KOPT-K1 (cell line): ENCODE data around the gene GLI1.
"Not testable (repeated sequence)": the region's sequence is repeated elsewhere in the genome, so short reads cannot be mapped to it uniquely, and the experiment has no call there.

Experiments
- H3K27ac ChIP-seq: fragments of 200-600 bp; sonication (generic); 2 replicates; pipeline ENCODE4 v1.5.1; 2016; ENCODE audit warnings: antibody characterized with exemption, mild to moderate bottlenecking, low read depth, low read length; ENCODE audit not compliant: poor library complexity, severe bottlenecking
- H3K36me3 ChIP-seq: fragments of 200-600 bp; sonication (generic); 2 replicates; pipeline ENCODE4 v1.5.1; 2017; ENCODE audit warnings: antibody characterized with exemption, mild to moderate bottlenecking, low read length, moderate library complexity; ENCODE audit not compliant: insufficient read depth
- H3K9me3 ChIP-seq: fragments of 200-600 bp; sonication (generic); 2 replicates; pipeline ENCODE4 v1.5.1; 2017; ENCODE audit warnings: antibody characterized with exemption, low read length, mild to moderate bottlenecking; ENCODE audit not compliant: insufficient read depth, poor library complexity, severe bottlenecking

The GLI1 gene

DNA sequence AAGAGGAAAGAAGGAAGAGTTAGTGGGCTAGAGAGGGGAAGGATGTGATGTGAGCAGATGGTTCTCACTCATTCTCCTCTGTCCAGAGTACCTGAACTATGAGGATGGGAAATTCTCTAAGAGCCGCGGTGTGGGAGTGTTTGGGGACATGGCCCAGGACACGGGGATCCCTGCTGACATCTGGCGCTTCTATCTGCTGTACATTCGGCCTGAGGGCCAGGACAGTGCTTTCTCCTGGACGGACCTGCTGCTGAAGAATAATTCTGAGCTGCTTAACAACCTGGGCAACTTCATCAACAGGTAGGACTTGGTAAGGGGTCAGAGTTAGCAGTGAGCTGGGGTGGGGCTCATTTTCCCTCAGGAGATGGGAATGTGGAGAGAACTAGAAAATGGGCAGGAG is 53.1 kb downstream of the GLI1 start:
- Histone ChIP-seq H3K27ac (no peak overlapping the region), H3K36me3 (peaks cover 93% of the 10 kb centered on the region), H3K9me3 (no peaks in the 10 kb centered on the region)

DNA sequence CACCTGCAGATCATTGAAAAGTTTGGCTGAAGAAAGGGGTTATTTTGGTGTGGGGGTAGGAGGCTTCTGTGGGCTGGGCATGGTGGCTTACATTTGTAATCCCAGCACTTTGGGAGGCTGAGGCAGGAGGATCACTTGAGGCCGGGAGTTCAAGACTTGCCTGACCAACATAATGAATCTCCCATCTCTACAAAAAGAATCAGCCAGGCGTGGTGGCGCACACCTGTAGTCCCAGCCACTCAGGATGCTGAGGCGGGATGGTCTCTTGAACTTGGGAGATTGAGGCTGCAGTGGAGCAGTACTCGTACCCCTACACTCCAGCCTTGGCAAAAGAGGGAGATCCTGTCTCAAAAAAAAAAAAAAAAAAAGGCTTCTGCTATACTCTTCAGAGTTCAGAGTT is 53.7 kb downstream of the GLI1 start:
- Histone ChIP-seq H3K36me3 (peaks cover 99% of the 10 kb centered on the region), H3K27ac (no peak overlapping the region), H3K9me3 (no peaks in the 10 kb centered on the region)

GRCh38 chr12:57513677-57514076 is 54.1 kb downstream of the GLI1 start:
- peaks cover 99% of the 10 kb centered on the region for H3K36me3 ChIP-seq
- H3K27ac ChIP-seq, H3K9me3 ChIP-seq: not testable (repeated sequence)

GRCh38 chr12:57514246-57514645 is 54.7 kb downstream of the GLI1 start:
- not testable (repeated sequence) for H3K27ac ChIP-seq, H3K9me3 ChIP-seq
- H3K36me3 ChIP-seq: peaks cover 99% of the 10 kb centered on the region

- Histone ChIP-seq H3K36me3 (peaks cover 98% of the 10 kb centered on the region), H3K9me3 (no peaks in the 10 kb centered on the region), H3K27ac (no peak overlapping the region)
Measured at GRCh38 chr12:57514720-57515407, 55.3 kb downstream of the GLI1 start.

- Histone ChIP-seq H3K9me3 (no peaks in the 10 kb centered on the region), H3K27ac (no peak overlapping the region), H3K36me3 (peaks cover 91% of the 10 kb centered on the region)
Measured at GRCh38 chr12:57515408-57515933, 55.9 kb downstream of the GLI1 start.

- Histone ChIP-seq H3K36me3 (peaks cover 86% of the 10 kb centered on the region), H3K27ac (no peak overlapping the region)
Measured at GRCh38 chr12:57515934-57516541, 56.5 kb downstream of the GLI1 start.

GRCh38 chr12:57516617-57517153 is 57.1 kb downstream of the GLI1 start:
- H3K36me3 ChIP-seq: peaks cover 80% of the 10 kb centered on the region
- H3K27ac ChIP-seq: no peak overlapping the region
- H3K9me3 ChIP-seq: no peaks in the 10 kb centered on the region

More at GRCh38 chr12:57515934-57516541, 56.5 kb downstream of the GLI1 start:
- no peaks in the 10 kb centered on the region for H3K9me3 ChIP-seq

DNA sequence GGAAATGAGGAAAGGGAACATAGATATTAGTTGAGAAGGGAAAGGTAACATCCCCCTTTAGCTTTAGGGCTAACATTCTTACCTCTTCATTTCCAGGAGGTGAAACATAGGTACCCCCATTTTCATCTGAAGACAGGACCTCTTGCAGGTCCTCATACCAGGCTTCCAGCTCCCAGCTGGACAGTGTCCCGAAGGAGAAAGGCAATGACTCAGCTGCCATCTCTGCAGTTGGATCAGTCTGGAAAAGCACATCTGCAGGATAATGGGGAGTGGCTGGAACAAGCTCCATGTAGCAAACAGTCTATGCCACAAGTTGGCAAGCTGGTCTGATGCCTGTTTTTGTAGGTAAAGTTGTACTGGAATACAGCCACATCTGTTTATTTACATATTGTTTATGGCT is 57.6 kb downstream of the GLI1 start:
- no peak overlapping the region for H3K27ac ChIP-seq
- H3K36me3 ChIP-seq: peaks cover 75% of the 10 kb centered on the region
- no peaks in the 10 kb centered on the region for H3K9me3 ChIP-seq

DNA sequence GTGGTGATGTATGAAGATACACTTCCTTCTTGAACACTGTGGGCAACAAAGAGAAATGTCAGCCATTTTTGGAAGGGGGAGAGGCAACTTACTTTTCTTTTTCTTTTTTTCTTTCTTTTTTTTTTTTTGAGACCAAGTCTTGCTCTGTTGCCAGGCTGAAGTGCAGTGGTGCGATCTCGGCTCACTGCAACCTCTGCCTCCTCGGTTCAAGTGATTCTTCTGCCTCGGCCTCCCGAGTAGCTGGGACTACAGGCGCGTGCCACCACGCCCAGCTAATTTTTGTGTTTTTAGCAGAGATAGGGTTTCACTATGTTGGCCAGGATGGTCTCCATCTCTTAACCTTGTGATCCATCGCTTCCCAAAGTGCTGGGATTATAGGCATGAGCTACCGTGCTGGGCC is 58.1 kb downstream of the GLI1 start:
- not testable (repeated sequence) for H3K27ac ChIP-seq, H3K9me3 ChIP-seq
- peaks cover 70% of the 10 kb centered on the region for H3K36me3 ChIP-seq

DNA sequence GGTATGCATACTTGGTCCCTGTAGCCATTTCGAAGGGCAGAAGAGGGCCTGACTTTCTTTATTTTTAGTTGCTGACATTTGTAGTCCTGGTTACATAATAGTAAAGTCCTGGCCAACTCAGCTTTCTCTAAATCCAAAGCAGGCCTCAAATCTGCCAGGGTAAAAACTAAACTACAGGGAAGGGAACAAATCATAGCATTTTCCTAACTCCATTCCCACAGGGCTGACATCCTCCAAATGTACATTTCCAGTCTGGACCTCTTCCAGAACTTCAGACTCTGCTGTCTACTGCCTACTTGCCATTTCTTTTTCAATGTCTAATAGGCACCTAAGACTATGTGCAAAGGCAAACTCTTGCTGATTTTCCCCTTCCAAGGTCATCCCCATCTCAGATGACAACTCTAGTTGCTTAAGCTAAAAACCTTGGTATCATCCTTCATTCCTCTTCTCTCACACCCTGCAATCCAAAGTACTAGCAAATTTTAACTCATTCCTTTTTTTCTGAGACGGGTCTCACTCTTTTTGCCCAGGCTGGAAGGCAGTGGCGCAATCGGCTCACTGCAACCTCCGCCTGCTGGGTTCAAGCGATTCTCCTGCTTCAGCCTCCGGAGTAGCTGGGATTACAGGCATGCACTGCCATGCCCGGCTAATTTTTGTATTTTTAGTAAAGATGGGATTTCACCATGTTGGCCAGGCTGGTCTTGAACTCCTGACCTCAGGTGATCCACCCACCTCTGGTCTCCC is 58.8 kb downstream of the GLI1 start:
- Histone ChIP-seq H3K9me3 (no peaks in the 10 kb centered on the region), H3K36me3 (peaks cover 63% of the 10 kb centered on the region), H3K27ac (no peak overlapping the region)

DNA sequence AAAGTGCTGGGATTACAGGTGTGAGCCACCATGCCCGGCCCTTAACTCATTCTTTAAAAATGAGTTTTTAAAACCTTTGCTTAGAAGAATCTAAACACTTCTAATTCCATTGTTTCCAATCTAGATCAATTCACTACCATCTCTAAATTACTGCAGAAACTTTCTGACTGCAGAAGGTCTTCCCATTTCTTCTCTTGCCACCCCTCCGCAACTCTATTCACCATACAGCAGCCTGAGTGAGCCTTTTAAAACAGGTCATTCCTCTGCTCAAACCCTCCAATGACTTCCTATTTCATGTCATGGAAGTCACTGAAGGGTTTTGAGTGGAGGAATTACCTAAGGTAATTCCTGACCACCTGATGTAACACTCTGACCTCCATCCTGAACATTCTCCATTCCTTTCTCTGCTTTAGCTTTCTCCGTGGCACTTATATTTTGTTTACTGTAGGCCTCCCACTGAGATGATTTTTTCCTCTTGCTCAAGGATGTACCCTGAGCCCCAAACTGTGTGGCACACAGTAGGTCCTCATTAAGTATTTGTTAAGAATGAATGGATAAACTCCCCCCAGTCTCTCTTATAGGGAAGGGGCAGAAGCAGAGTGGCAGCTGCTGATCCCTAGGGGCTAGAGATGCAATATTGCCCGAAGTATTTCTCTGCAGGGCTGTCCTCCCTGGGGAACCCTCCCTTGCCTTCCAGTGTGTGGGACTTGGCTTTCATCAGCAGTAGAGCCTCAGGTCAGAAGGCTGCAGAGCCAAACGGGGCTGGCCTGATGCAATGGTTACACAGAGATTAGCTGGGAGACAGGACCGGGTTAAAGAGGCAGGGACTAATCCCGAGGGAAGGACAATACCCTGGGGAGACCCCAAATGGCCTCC is 59.6 kb downstream of the GLI1 start:
- Histone ChIP-seq H3K9me3 (no peaks in the 10 kb centered on the region), H3K27ac (peak overlapping the region; percentile 78), H3K36me3 (peaks cover 58% of the 10 kb centered on the region)

DNA sequence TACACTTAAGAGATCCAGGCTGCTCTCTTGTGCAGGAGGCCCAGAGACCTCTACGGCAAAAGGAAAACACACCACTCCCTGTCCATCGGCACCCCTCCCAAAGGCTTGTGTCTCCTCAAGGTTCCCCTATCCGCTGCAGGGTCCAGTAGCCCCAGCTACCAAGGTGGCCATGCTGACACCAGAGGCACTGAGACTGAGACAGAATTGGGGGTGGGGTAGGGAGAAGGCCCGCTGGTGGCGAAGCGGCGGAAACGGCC is 60.1 kb downstream of the GLI1 start:
- H3K36me3 ChIP-seq: peaks cover 58% of the 10 kb centered on the region
- peak overlapping the region; percentile 78 for H3K27ac ChIP-seq
- H3K9me3 ChIP-seq: no peaks in the 10 kb centered on the region

- H3K36me3 ChIP-seq: peaks cover 58% of the 10 kb centered on the region
Measured at GRCh38 chr12:57520053-57520818, 60.7 kb downstream of the GLI1 start, which contains the start of gene DDIT3. TSS of gene DDIT3 (minus strand) at chr12:57520514. CDS start at chr12:57517406, 3,108 bp downstream.

More at GRCh38 chr12:57520053-57520818, 60.7 kb downstream of the GLI1 start, which contains the start of gene DDIT3:
- H3K27ac ChIP-seq: peak within 1 kb of the TSS; percentile 96
- H3K9me3 ChIP-seq: no peaks in the 10 kb centered on the region
